ENCODE measurements around the gene RXFP4. TPM values are rescaled to one million over a fixed set of nuclear protein-coding genes. Genes with fewer than 3 reads are reported as not detected.

The RXFP4 gene
- total and polyA plus RNA-seq, 2 donors from 2014 or later, result 0.32 TPM; not detected in 1

- intact Hi-C loops (cut with DNase I), result no loop called here
- FAIRE-seq, result no peak
- H3K36me3 ChIP-seq (ENCODE audit: control insufficient read depth in 2 of 3, insufficient read depth in 3 of 3, low read length in 3 of 3), result peaks cover 20 to 72% (median 51%) of the 10 kb centered on the region in 3 donors
Observed at GRCh38 chr1:155918660-155919059, 22.8 kb upstream of the RXFP4 start.

GRCh38 chr1:155919801-155920200 is 21.6 kb upstream of the RXFP4 start:
- peaks cover 17 to 62% (median 44%) of the 10 kb centered on the region in 3 donors for H3K36me3 ChIP-seq (ENCODE audit: control insufficient read depth in 2 of 3, insufficient read depth in 3 of 3, low read length in 3 of 3)

More at GRCh38 chr1:155918660-155919059, 22.8 kb upstream of the RXFP4 start:
- H3K4me1 ChIP-seq (ENCODE audit: control insufficient read depth in 2 of 3, insufficient read depth in 2 of 3, low read depth in 1 of 3, low read length in 3 of 3), result no peaks in the 10 kb centered on the region
- no peak for TF ChIP-seq CTCF (IDR thresholded peaks at IDR 0.05; ENCODE audit: borderline replicate concordance, extremely low read depth, insufficient read depth)
- H3K4me3 ChIP-seq (ENCODE audit: low read length in 3 of 3), result no peak overlapping the region
- DNase-seq, result no peak
- no peak overlapping the region for H3K9ac ChIP-seq (ENCODE audit: low read length in 3 of 3)
- no peak overlapping the region for H3K27ac ChIP-seq (ENCODE audit: low read depth in 2 of 2, low read length in 2 of 2)
- no peaks in the 10 kb centered on the region for H3K27me3 ChIP-seq (ENCODE audit: control insufficient read depth, insufficient read depth, low read length)
- no peaks in the 10 kb centered on the region for H3K9me3 ChIP-seq (ENCODE audit: control insufficient read depth in 2 of 3, insufficient read depth in 1 of 3, low read length in 3 of 3)

GRCh38 chr1:155920717-155921116 is 20.7 kb upstream of the RXFP4 start:
- no peaks in the 10 kb centered on the region for H3K27me3 ChIP-seq (ENCODE audit: control insufficient read depth, insufficient read depth, low read length)
- H3K4me3 ChIP-seq (ENCODE audit: low read length in 3 of 3), result no peak overlapping the region
- no peak for TF ChIP-seq CTCF (IDR thresholded peaks at IDR 0.05; ENCODE audit: borderline replicate concordance, extremely low read depth, insufficient read depth)
- H3K4me1 ChIP-seq (ENCODE audit: control insufficient read depth in 2 of 3, insufficient read depth in 2 of 3, low read depth in 1 of 3, low read length in 3 of 3), result peaks cover 0 to 2% (median 0%) of the 10 kb centered on the region in 3 donors
- peaks cover 20 to 66% (median 49%) of the 10 kb centered on the region in 3 donors for H3K36me3 ChIP-seq (ENCODE audit: control insufficient read depth in 2 of 3, insufficient read depth in 3 of 3, low read length in 3 of 3)
- no peak for FAIRE-seq
- H3K27ac ChIP-seq (ENCODE audit: low read depth in 2 of 2, low read length in 2 of 2), result no peak overlapping the region
- no peak overlapping the region for H3K9ac ChIP-seq (ENCODE audit: low read length in 3 of 3)
- no peak for DNase-seq
- H3K9me3 ChIP-seq (ENCODE audit: control insufficient read depth in 2 of 3, insufficient read depth in 1 of 3, low read length in 3 of 3), result no peaks in the 10 kb centered on the region
- intact Hi-C loops (cut with DNase I), result no loop called here

More at GRCh38 chr1:155919801-155920200, 21.6 kb upstream of the RXFP4 start:
- Histone ChIP-seq H3K27me3 (ENCODE audit: control insufficient read depth, insufficient read depth, low read length) (no peaks in the 10 kb centered on the region), H3K9ac (ENCODE audit: low read length in 3 of 3) (no peak overlapping the region), H3K4me3 (ENCODE audit: low read length in 3 of 3) (no peak overlapping the region), H3K27ac (ENCODE audit: low read depth in 2 of 2, low read length in 2 of 2) (no peak overlapping the region), H3K4me1 (ENCODE audit: control insufficient read depth in 2 of 3, insufficient read depth in 2 of 3, low read depth in 1 of 3, low read length in 3 of 3) (no peaks in the 10 kb centered on the region), H3K9me3 (ENCODE audit: control insufficient read depth in 2 of 3, insufficient read depth in 1 of 3, low read length in 3 of 3) (no peaks in the 10 kb centered on the region)
- intact Hi-C loops (cut with DNase I), result no loop called here
- TF ChIP-seq CTCF (IDR thresholded peaks at IDR 0.05; ENCODE audit: borderline replicate concordance, extremely low read depth, insufficient read depth), result no peak
- no peak for DNase-seq
- FAIRE-seq, result no peak

GRCh38 chr1:155925506-155925905 is 15.9 kb upstream of the RXFP4 start:
- Histone ChIP-seq H3K9me3 (ENCODE audit: control insufficient read depth in 2 of 3, insufficient read depth in 1 of 3, low read length in 3 of 3) (no peaks in the 10 kb centered on the region), H3K36me3 (ENCODE audit: control insufficient read depth in 2 of 3, insufficient read depth in 3 of 3, low read length in 3 of 3) (peaks cover 23 to 71% (median 45%) of the 10 kb centered on the region in 3 donors), H3K4me1 (ENCODE audit: control insufficient read depth in 2 of 3, insufficient read depth in 2 of 3, low read depth in 1 of 3, low read length in 3 of 3) (peaks cover 0 to 7% (median 0%) of the 10 kb centered on the region in 3 donors), H3K4me3 (ENCODE audit: low read length in 3 of 3) (no peak overlapping the region), H3K27me3 (ENCODE audit: control insufficient read depth, insufficient read depth, low read length) (no peaks in the 10 kb centered on the region), H3K9ac (ENCODE audit: low read length in 3 of 3) (no peak overlapping the region), H3K27ac (ENCODE audit: low read depth in 2 of 2, low read length in 2 of 2) (no peak overlapping the region)
- no peak for TF ChIP-seq CTCF (IDR thresholded peaks at IDR 0.05; ENCODE audit: borderline replicate concordance, extremely low read depth, insufficient read depth)
- no peak for DNase-seq
- no peak for FAIRE-seq
- intact Hi-C loops (cut with DNase I), result no loop called here
